IMR-90 (cell line): ENCODE data around the gene CERS6. TPM values are rescaled to one million over a fixed set of nuclear protein-coding genes. Genes with fewer than 3 reads are reported as not detected.

Experiments used
- ATAC-seq: fragments of 200-7000 bp; cut with Tn5 transposase; 2 replicates; pipeline ENCODE4 v1.9.1; 2020; ENCODE audit warnings: low read depth, mild to moderate bottlenecking, moderate library complexity
- BruUV-seq: library from RNA; stranded (reverse); fragments of 400-500 nt; replicated peaks from 2 replicates; lab custom pipeline; 2021; lab: Mats Ljungman, UMichigan
- CTCF ChIA-PET: fragments of 300-600 bp; formaldehyde crosslinking; extraction: SDS; loops from one replicate; lab custom pipeline; 2021; ENCODE audit warnings: antibody characterized with exemption; lab: Yijun Ruan, JAX
- POLR2A ChIA-PET: fragments of 300-600 bp; sonication (Branson Sonifier 250); formaldehyde crosslinking; loops from one replicate; lab custom pipeline; 2022; ENCODE audit warnings: antibody characterized with exemption; ENCODE audit not compliant: unreplicated experiment; lab: Charles Lee
- DNase-seq: peaks from one replicate; pipeline ENCODE4 v3.0.0; 2013
- H2AFZ ChIP-seq: replicated peaks from 2 replicates; pipeline ENCODE3; 2013; ENCODE audit warnings: low read length, mild to moderate bottlenecking; ENCODE audit not compliant: poor library complexity
- H2AK5ac ChIP-seq: 2 replicates; pipeline ENCODE4 v1.6.1; 2013; ENCODE audit warnings: low read depth, low read length, inconsistent platforms
- H2AK9ac ChIP-seq: replicated peaks from 2 replicates; pipeline ENCODE3; 2013; ENCODE audit warnings: mild to moderate bottlenecking, low read depth, low read length, moderate library complexity; ENCODE audit not compliant: poor library complexity
- H2BK120ac ChIP-seq: 2 replicates; pipeline ENCODE4 v1.6.1; 2013; ENCODE audit warnings: low read depth, low read length, inconsistent platforms
- H2BK15ac ChIP-seq: 3 replicates; pipeline ENCODE4 v1.6.1; 2013; ENCODE audit warnings: low read depth, low read length, inconsistent platforms
- H2BK20ac ChIP-seq: 2 replicates; pipeline ENCODE4 v1.6.1; 2013; ENCODE audit warnings: low read depth, mild to moderate bottlenecking, inconsistent platforms, low read length, moderate library complexity
- H2BK5ac ChIP-seq: 2 replicates; pipeline ENCODE4 v1.6.1; 2013; ENCODE audit warnings: mild to moderate bottlenecking, low read depth, low read length, inconsistent platforms; ENCODE audit not compliant: poor library complexity, severe bottlenecking
- H3K14ac ChIP-seq: replicated peaks from 2 replicates; pipeline ENCODE4 v1.6.1; 2013; ENCODE audit warnings: low read depth, low read length, inconsistent platforms
- H3K18ac ChIP-seq: 2 replicates; pipeline ENCODE4 v1.6.1; 2013; ENCODE audit warnings: low read depth, low read length, control low read depth
- H3K23ac ChIP-seq: 2 replicates; pipeline ENCODE4 v1.6.1; 2013; ENCODE audit warnings: low read depth, low read length, inconsistent platforms
- H3K27ac ChIP-seq: 2 replicates; pipeline ENCODE4 v1.5.1; 2013; ENCODE audit warnings: mild to moderate bottlenecking, control low read depth, low read length; ENCODE audit not compliant: insufficient read depth
- H3K27me3 ChIP-seq: 2 replicates; pipeline ENCODE4 v1.6.1; 2013; ENCODE audit warnings: low read length; ENCODE audit not compliant: control insufficient read depth, insufficient read depth
- H3K36me3 ChIP-seq: 2 replicates; pipeline ENCODE4 v1.6.1; 2013; ENCODE audit warnings: low read length, mixed read lengths; ENCODE audit not compliant: control insufficient read depth, insufficient read depth
- H3K4ac ChIP-seq: 2 replicates; pipeline ENCODE4 v1.6.1; 2013; ENCODE audit warnings: low read depth, low read length, inconsistent platforms
- H3K4me1 ChIP-seq: 2 replicates; pipeline ENCODE4 v1.6.1; 2013; ENCODE audit warnings: low read length, mixed read lengths; ENCODE audit not compliant: control insufficient read depth, insufficient read depth
- H3K4me2 ChIP-seq: 2 replicates; pipeline ENCODE4 v1.6.1; 2013; ENCODE audit warnings: low read depth, mild to moderate bottlenecking, control low read depth, low read length, moderate library complexity
- H3K4me3 ChIP-seq: 2 replicates; pipeline ENCODE4 v1.5.1; 2013; ENCODE audit warnings: low read depth, mild to moderate bottlenecking, control low read depth, low read length, moderate library complexity; ENCODE audit not compliant: insufficient read depth
- H3K56ac ChIP-seq: 2 replicates; pipeline ENCODE4 v1.6.1; 2013; ENCODE audit warnings: low read length, inconsistent platforms; ENCODE audit not compliant: insufficient read depth; ENCODE audit errors: extremely low read depth
- H3K79me1 ChIP-seq, 2 experiments: 2 replicates each; pipeline ENCODE4 v1.6.1; 2013; ENCODE audit warnings: low read length in 2 of 2, inconsistent platforms in 1 of 2, low read depth in 1 of 2
- H3K9ac ChIP-seq: 2 replicates; pipeline ENCODE4 v1.6.1; 2013; ENCODE audit warnings: low read depth, low read length, control low read depth
- H3K9me1 ChIP-seq: 2 replicates; pipeline ENCODE4 v1.6.1; 2013; ENCODE audit warnings: low read length, inconsistent platforms; ENCODE audit not compliant: insufficient read depth
- H3K9me3 ChIP-seq: 2 replicates; pipeline ENCODE4 v1.6.1; 2013; ENCODE audit warnings: low read length; ENCODE audit not compliant: control insufficient read depth, insufficient read depth
- H4K20me1 ChIP-seq: 2 replicates; pipeline ENCODE4 v1.6.1; 2013; ENCODE audit warnings: low read length, inconsistent platforms; ENCODE audit not compliant: insufficient read depth
- H4K5ac ChIP-seq: 2 replicates; pipeline ENCODE4 v1.6.1; 2013; ENCODE audit warnings: mild to moderate bottlenecking, low read depth, low read length, control low read depth
- H4K8ac ChIP-seq, 2 experiments: 2 replicates each; pipeline ENCODE4 v1.6.1; 2013; ENCODE audit warnings: low read depth in 2 of 2, low read length in 2 of 2, control low read depth in 1 of 2, inconsistent platforms in 1 of 2
- H4K91ac ChIP-seq: 2 replicates; pipeline ENCODE4 v1.6.1; 2013; ENCODE audit warnings: low read depth, low read length, inconsistent platforms; ENCODE audit not compliant: insufficient read depth
- BHLHE40 ChIP-seq: fragments of 150-350 bp; IDR thresholded peaks from 2 replicates; pipeline ENCODE4 v1.6.1; 2016; ENCODE audit warnings: mild to moderate bottlenecking, low read depth, low read length
- CHD1 ChIP-seq: IDR thresholded peaks from 2 replicates; pipeline ENCODE4 v1.6.1; 2012; ENCODE audit warnings: low read depth, low read length, improper control_type of control experiment
- CTCF ChIP-seq: conservative IDR thresholded peaks from 2 replicates; pipeline ENCODE4 v1.5.1; 2012; ENCODE audit warnings: mild to moderate bottlenecking, low read depth, low read length, improper control_type of control experiment
- ELK1 ChIP-seq: fragments of 150-350 bp; IDR thresholded peaks from 2 replicates; pipeline ENCODE4 v1.6.1; 2016; ENCODE audit warnings: low read depth, mild to moderate bottlenecking, low read length, moderate library complexity, borderline replicate concordance
- FOS ChIP-seq: fragments of 150-350 bp; IDR thresholded peaks from 2 replicates; pipeline ENCODE4 v1.6.1; 2016; ENCODE audit warnings: low read depth, low read length
- MAFK ChIP-seq: IDR thresholded peaks from 2 replicates; pipeline ENCODE4 v1.6.1; 2012; ENCODE audit warnings: low read depth, low read length, improper control_type of control experiment
- NFE2L2 ChIP-seq: fragments of 150-350 bp; IDR thresholded peaks from 2 replicates; pipeline ENCODE4 v1.6.1; 2016; ENCODE audit warnings: low read depth, mild to moderate bottlenecking, low read length
- RAD21 ChIP-seq: IDR thresholded peaks from 2 replicates; pipeline ENCODE4 v1.6.1; 2012; ENCODE audit warnings: low read length, improper control_type of control experiment
- RCOR1 ChIP-seq: IDR thresholded peaks from 2 replicates; pipeline ENCODE4 v1.6.1; 2012; ENCODE audit warnings: mild to moderate bottlenecking, low read length, improper control_type of control experiment; ENCODE audit not compliant: insufficient replicate concordance
- RFX5 ChIP-seq: IDR thresholded peaks from 2 replicates; pipeline ENCODE4 v1.8.0; 2012; ENCODE audit warnings: low read depth, mild to moderate bottlenecking, low read length, moderate library complexity
- SMC3 ChIP-seq: fragments of 150-350 bp; IDR thresholded peaks from 2 replicates; pipeline ENCODE4 v1.6.1; 2016; ENCODE audit warnings: low read depth, mild to moderate bottlenecking, antibody characterized with exemption, low read length, moderate library complexity
- WGBS, 2 experiments: methylation state at CpG; one replicate each; pipeline versions ENCODE4 v1.1.5 to v1.1.7; 2013; ENCODE audit warnings: missing lambda C conversion rate in 2 of 2; ENCODE audit not compliant: insufficient read length in 1 of 2; ENCODE audit errors: extremely low coverage in 2 of 2; 5-methylcytosine and 5-hydroxymethylcytosine counted together
- dilution Hi-C: fragments of 300-500 bp; cut with HindIII; formaldehyde crosslinking; loops from one replicate; pipeline ENCODE4 v1.14.3; 2018; ENCODE audit warnings: low sequenced_read_pairs; ENCODE audit not compliant: unreplicated experiment
- in situ Hi-C: fragments of 300-500 bp; cut with MboI; formaldehyde crosslinking; loops from 3 replicates; pipeline ENCODE4 v1.14.3; 2019; ENCODE audit warnings: low sequenced_read_pairs, inconsistent platforms, mixed read lengths
- intact Hi-C: fragments of 100-400 bp; cut with micrococcal nuclease; formaldehyde crosslinking; loops from 2 replicates; pipeline ENCODE4 v1.10.0; 2022
- polyA plus RNA-seq, 3 experiments: library from polyadenylated mRNA; depleted of rRNA; stranded (reverse); fragments of >200 nt; gene quantifications; 2 replicates each; pipeline ENCODE4 v1.2.3, GENCODE V29; 2012; ENCODE audit warnings: low replicate concordance in 1 of 3
- total RNA-seq: library from RNA; depleted of rRNA; stranded (reverse); fragments of >200 nt; gene quantifications from 2 replicates; pipeline ENCODE4 v1.2.3, GENCODE V29; 2012

The CERS6 gene
- total and polyA plus RNA-seq, 2 of the 4 experiments (the other 2 are of a cell fraction) = 2.1 to 5.7 TPM

DNA sequence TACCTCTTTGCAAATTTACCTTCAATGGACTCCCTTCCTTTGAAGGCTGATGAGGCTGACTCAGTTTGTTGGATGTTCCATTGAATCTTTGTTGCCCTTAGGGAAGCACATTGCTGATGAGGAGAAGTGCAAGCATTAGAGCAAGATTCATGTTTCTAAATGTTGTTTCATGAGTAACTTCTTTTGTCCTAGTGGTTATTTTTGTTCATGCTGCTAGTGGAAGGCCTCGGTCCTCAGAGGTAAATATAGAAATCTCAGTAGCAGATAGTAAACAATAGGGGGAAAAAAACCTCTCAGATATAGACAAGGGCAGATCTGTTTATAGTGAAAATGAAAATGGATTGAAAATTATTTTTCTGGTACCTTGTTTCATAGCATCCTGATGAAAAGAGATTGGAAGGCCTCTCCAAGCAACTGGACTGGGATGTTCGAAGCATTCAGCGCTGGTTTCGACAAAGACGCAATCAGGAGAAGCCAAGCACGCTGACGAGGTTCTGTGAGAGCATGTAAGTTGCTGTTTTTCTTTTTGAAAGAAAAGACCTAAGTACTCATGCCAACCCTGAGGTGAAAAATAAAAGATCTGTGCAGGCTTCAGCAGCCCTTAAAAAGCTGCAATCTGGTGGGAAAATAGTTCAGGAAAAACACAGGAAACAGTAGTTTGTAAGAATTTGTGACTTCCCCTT lies 104.9 kb downstream of the CERS6 start:
- BruUV-seq = no TSS peak
- ATAC-seq = no peak
- Histone ChIP-seq H2AK5ac (no peak overlapping the region), H3K27me3 (no peaks in the 10 kb centered on the region), H3K4me2 (no peak overlapping the region), H2AK9ac (no peak overlapping the region), H3K79me1 (no peaks in the 10 kb centered on the region), H2AFZ (no peak overlapping the region), H3K36me3 (no peaks in the 10 kb centered on the region), H4K5ac (no peak overlapping the region), H2BK15ac (no peak overlapping the region), H3K4me3 (no peak overlapping the region), H4K91ac (no peak overlapping the region), H3K18ac (no peak overlapping the region), H4K20me1 (no peaks in the 10 kb centered on the region), H3K9ac (no peak overlapping the region), H3K27ac (no peak overlapping the region), H3K4ac (no peak overlapping the region), H2BK120ac (no peak overlapping the region), H3K56ac (no peak overlapping the region), H2BK5ac (no peak overlapping the region), H3K23ac (no peak overlapping the region), H2BK20ac (no peak overlapping the region), H3K4me1 (no peaks in the 10 kb centered on the region), H3K9me1 (no peaks in the 10 kb centered on the region), H3K9me3 (no peaks in the 10 kb centered on the region), H4K8ac (no peak overlapping the region), H3K14ac (no peak overlapping the region)
- in situ Hi-C loops (no loop called here), intact Hi-C loops (no loop called here), dilution Hi-C loops (no loop called here)
- POLR2A ChIA-PET = no interaction called here
- TF ChIP-seq RCOR1 = no peak
- no peak for TF ChIP-seq CTCF
- TF ChIP-seq FOS = no peak
- no peak for TF ChIP-seq BHLHE40
- TF ChIP-seq MAFK = no peak
- no peak for TF ChIP-seq RFX5
- no peak for TF ChIP-seq ELK1
- TF ChIP-seq CHD1 = no peak
- TF ChIP-seq RAD21 = no peak
- TF ChIP-seq NFE2L2 = no peak
- TF ChIP-seq SMC3 = no peak
- no peak for DNase-seq
- CTCF ChIA-PET = no interaction called here
- 100% methylated on average over 6 of the region's 7 CpGs; no CpG with 5 or more reads in 1 of the 2 experiments for WGBS, 2 experiments
